GM13977 (cell line): ENCODE measurements around the gene HDGF.

ENCODE experiments used
- DNase-seq: peaks from one replicate; pipeline ENCODE4 v3.0.0; 2012; ENCODE audit warnings: low spot score
- CTCF ChIP-seq: IDR thresholded peaks from 2 replicates; pipeline ENCODE4 v1.5.1; 2012; ENCODE audit warnings: mild to moderate bottlenecking, control low read depth; ENCODE audit not compliant: insufficient read depth; ENCODE audit errors: extremely low read depth, missing control alignments
- in situ Hi-C: fragments of 300-500 bp; cut with MboI; formaldehyde crosslinking; loops from one replicate; pipeline ENCODE4 v1.12.0; 2022; ENCODE audit warnings: low sequenced_read_pairs, low pct_unique_long_range_greater_than_20kb, mixed read lengths, inconsistent platforms; ENCODE audit not compliant: unreplicated experiment

The HDGF gene

GRCh38 chr1:156789621-156790318, 38.3 kb upstream of the HDGF start:
- no peak for TF ChIP-seq CTCF
- DNase-seq = no peak
- in situ Hi-C loops = no loop called here

- in situ Hi-C loops = no loop called here
- no peak for DNase-seq
- no peak for TF ChIP-seq CTCF
Measured at GRCh38 chr1:156788136-156788535, 36.7 kb upstream of the HDGF start.

- TF ChIP-seq CTCF = no peak
- in situ Hi-C loops = no loop called here
- DNase-seq = no peak
Measured at GRCh38 chr1:156786640-156787039, 35.2 kb upstream of the HDGF start.

- in situ Hi-C loops = no loop called here
- TF ChIP-seq CTCF = no peak
- no peak for DNase-seq
Measured at GRCh38 chr1:156785458-156785857, 34.0 kb upstream of the HDGF start.

- no peak for TF ChIP-seq CTCF
- DNase-seq = no peak
- in situ Hi-C loops = no loop called here
Measured at GRCh38 chr1:156781585-156782186, 30.2 kb upstream of the HDGF start.

GRCh38 chr1:156777573-156777972, 26.1 kb upstream of the HDGF start:
- TF ChIP-seq CTCF = no peak
- in situ Hi-C loops = no loop called here
- DNase-seq = no peak
